HepG2 (cell line): Measurements from ENCODE around the gene DUOXA2. TPM values are rescaled to one million over a fixed set of nuclear protein-coding genes. Genes with fewer than 3 reads are reported as not detected.

Experiments
- BHLHE40 ChIP-seq: IDR thresholded peaks from 2 replicates; pipeline ENCODE4 v1.6.1; 2011; ENCODE audit warnings: low read length, improper control_type of control experiment
- CEBPB ChIP-seq: IDR thresholded peaks from 2 replicates; pipeline ENCODE4 v1.6.1; 2011; ENCODE audit warnings: low read depth, low read length, improper control_type of control experiment, borderline replicate concordance
- FOXA1 ChIP-seq, 2 experiments: fragments of 450-650 bp in 1 of 2; sonication (generic) in 1 of 2; formaldehyde crosslinking in 1 of 2; IDR thresholded peaks; 2 replicates each; pipeline versions ENCODE4 v1.4.0 to v1.6.1; 2016 to 2020; ENCODE audit warnings: missing genetic modification reagents in 1 of 2
- JARID2 ChIP-seq: sonication (generic); formaldehyde crosslinking; IDR thresholded peaks from 2 replicates; pipeline ENCODE4 v1.8.1; 2023; ENCODE audit warnings: missing genetic modification reagents, inconsistent platforms; ENCODE audit not compliant: insufficient replicate concordance
- KDM4B ChIP-seq: sonication (generic); formaldehyde crosslinking; IDR thresholded peaks from 2 replicates; pipeline ENCODE4 v1.4.0; 2020; ENCODE audit warnings: missing genetic modification reagents
- NFIC ChIP-seq: IDR thresholded peaks from 2 replicates; pipeline ENCODE4 v1.6.1; 2012; ENCODE audit warnings: mild to moderate bottlenecking, low read length, inconsistent platforms
- TEAD3 ChIP-seq: optimal IDR thresholded peaks from 2 replicates; pipeline ENCODE3; 2016; ENCODE audit warnings: borderline replicate concordance
- ZKSCAN1 ChIP-seq: fragments of 150-350 bp; IDR thresholded peaks from 2 replicates; pipeline ENCODE4 v1.6.1; 2014; ENCODE audit warnings: low read length
- ZNF331 ChIP-seq: sonication (generic); formaldehyde crosslinking; IDR thresholded peaks from 2 replicates; pipeline ENCODE4 v1.4.0; 2020; ENCODE audit warnings: missing genetic modification reagents
- ZNF468 ChIP-seq: sonication (generic); formaldehyde crosslinking; IDR thresholded peaks from 2 replicates; pipeline ENCODE4 v1.8.0; 2022; ENCODE audit warnings: mild to moderate bottlenecking, moderate library complexity, missing genetic modification reagents
- ZNF562 ChIP-seq: sonication (generic); formaldehyde crosslinking; IDR thresholded peaks from 2 replicates; pipeline ENCODE4 v1.8.0; 2022; ENCODE audit warnings: missing genetic modification reagents, borderline replicate concordance
- ZNF577 ChIP-seq: sonication (generic); formaldehyde crosslinking; IDR thresholded peaks from 2 replicates; pipeline ENCODE4 v1.4.0; 2020; ENCODE audit warnings: mild to moderate bottlenecking, low read depth, missing genetic modification reagents, borderline replicate concordance
- ZNF652 ChIP-seq: IDR thresholded peaks from 2 replicates; pipeline ENCODE4 v1.6.1; 2016; ENCODE audit warnings: low read depth, borderline replicate concordance
- ZNF672 ChIP-seq: sonication (generic); formaldehyde crosslinking; IDR thresholded peaks from 2 replicates; pipeline ENCODE4 v1.8.1; 2022; ENCODE audit warnings: missing genetic modification reagents
- polyA plus RNA-seq, 8 experiments: library from polyadenylated mRNA; depleted of rRNA in 3 of 8; stranded (reverse) in 7 of 8; unstranded in 1 of 8; fragments of >200 nt; fragmentation: Illumina TruSeq in 4 of 8; extraction: Trizol in 4 of 8; gene quantifications; 2 replicates each; pipeline versions ENCODE4 v1.2.1 to v1.2.3, GENCODE V29; 2011 to 2016; ENCODE audit warnings: low read depth in 4 of 8, missing spikeins in 1 of 8, mixed read lengths in 1 of 8; ENCODE audit not compliant: insufficient read depth in 1 of 8
- total RNA-seq, 5 experiments: library from RNA; depleted of rRNA; stranded (reverse); fragments of >200 nt; fragmentation: Illumina TruSeq; extraction: Trizol; gene quantifications; 2 replicates each; pipeline ENCODE4 v1.2.3, GENCODE V29; 2016; ENCODE audit warnings: low read depth in 1 of 5
- TF ChIP-seq, protein P1 (sequence below), 2 experiments: sonication (generic) in 1 of 2; formaldehyde crosslinking in 1 of 2; IDR thresholded peaks; 2 replicates each; pipeline versions ENCODE4 v1.6.1 to v1.9.0; 2014 to 2022; ENCODE audit warnings: antibody characterized with exemption in 1 of 2, borderline replicate concordance in 1 of 2, inconsistent platforms in 1 of 2, low read depth in 1 of 2, missing genetic modification reagents in 1 of 2
- TF ChIP-seq, protein P2 (sequence below): sonication (generic); formaldehyde crosslinking; IDR thresholded peaks from 2 replicates; pipeline ENCODE4 v1.5.0; 2020; ENCODE audit warnings: mild to moderate bottlenecking, low read depth, missing genetic modification reagents, borderline replicate concordance
- TF ChIP-seq, protein P3 (sequence below): sonication (generic); formaldehyde crosslinking; IDR thresholded peaks from 2 replicates; pipeline ENCODE4 v1.9.0; 2021; ENCODE audit warnings: mild to moderate bottlenecking, missing genetic modification reagents

The DUOXA2 gene
- total and polyA plus RNA-seq, 2 of the 13 experiments (the other 11 are each of a cell fraction or from before 2014, with no cell fraction given): 0.32 TPM; not detected in 1

DNA sequence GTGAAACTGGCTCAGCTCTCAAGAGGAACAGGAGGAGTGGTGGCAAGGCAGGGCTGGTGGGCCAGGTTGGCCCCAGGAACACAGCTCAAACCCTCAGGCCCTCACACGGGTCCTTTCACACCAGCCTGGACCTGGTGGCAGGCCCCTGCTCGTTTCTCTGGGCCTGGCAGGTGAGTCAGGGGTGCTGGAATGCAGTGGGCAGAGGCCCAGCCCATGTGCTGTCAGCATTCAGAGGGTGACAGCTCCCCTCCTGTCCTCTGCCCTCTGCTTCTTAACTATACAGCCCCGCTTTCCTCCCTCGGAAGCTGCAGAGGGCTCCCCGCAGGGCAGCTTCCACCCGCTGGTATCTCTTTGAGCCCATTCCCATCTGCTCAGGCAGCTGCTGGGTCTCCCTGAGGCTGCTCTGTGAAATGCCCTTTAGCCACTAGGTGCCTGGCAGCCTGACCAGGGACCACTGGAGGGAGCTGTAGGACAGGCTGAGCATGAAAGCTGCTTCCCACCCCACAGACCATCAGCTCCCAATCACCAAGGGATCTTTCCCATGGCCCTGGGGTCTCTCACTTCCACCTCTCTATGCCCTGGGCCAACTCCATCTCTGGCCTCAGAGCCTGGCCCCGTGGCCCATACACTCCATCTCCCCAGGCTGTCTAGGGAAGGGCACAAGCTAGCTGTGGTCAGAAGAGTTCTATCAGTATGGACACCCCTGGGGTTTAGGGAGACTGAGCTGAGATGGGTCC, 48.8 kb downstream of the DUOXA2 start (continued):
- TF ChIP-seq, protein P1, sequence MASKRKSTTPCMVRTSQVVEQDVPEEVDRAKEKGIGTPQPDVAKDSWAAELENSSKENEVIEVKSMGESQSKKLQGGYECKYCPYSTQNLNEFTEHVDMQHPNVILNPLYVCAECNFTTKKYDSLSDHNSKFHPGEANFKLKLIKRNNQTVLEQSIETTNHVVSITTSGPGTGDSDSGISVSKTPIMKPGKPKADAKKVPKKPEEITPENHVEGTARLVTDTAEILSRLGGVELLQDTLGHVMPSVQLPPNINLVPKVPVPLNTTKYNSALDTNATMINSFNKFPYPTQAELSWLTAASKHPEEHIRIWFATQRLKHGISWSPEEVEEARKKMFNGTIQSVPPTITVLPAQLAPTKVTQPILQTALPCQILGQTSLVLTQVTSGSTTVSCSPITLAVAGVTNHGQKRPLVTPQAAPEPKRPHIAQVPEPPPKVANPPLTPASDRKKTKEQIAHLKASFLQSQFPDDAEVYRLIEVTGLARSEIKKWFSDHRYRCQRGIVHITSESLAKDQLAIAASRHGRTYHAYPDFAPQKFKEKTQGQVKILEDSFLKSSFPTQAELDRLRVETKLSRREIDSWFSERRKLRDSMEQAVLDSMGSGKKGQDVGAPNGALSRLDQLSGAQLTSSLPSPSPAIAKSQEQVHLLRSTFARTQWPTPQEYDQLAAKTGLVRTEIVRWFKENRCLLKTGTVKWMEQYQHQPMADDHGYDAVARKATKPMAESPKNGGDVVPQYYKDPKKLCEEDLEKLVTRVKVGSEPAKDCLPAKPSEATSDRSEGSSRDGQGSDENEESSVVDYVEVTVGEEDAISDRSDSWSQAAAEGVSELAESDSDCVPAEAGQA (IDR thresholded peaks at IDR 0.05; ENCODE audit: low read depth): no peak
- TF ChIP-seq, protein P1 (CRISPR knock-in tag; IDR thresholded peaks at IDR 0.05; ENCODE audit: borderline replicate concordance): no peak
- TF ChIP-seq ZNF577 (CRISPR knock-in tag) (no peak), ZKSCAN1 (no peak), JARID2 (CRISPR knock-in tag) (no peak), BHLHE40 (no peak), KDM4B (CRISPR knock-in tag) (no peak), ZNF468 (no peak), TEAD3 (CRISPR knock-in tag) (peak; percentile 68), ZNF331 (CRISPR knock-in tag) (no peak; the same call in 1 of the 2 replicates), NFIC (no peak), ZNF652 (CRISPR knock-in tag) (no peak), ZNF672 (CRISPR knock-in tag) (no peak), ZNF562 (no peak), CEBPB (no peak), FOXA1 (IDR thresholded peaks at IDR 0.05) (no peak), FOXA1 (CRISPR knock-in tag; IDR thresholded peaks at IDR 0.05) (no peak)
- TF ChIP-seq, protein P2, sequence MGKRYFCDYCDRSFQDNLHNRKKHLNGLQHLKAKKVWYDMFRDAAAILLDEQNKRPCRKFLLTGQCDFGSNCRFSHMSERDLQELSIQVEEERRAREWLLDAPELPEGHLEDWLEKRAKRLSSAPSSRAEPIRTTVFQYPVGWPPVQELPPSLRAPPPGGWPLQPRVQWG: no peak
- TF ChIP-seq, protein P3, sequence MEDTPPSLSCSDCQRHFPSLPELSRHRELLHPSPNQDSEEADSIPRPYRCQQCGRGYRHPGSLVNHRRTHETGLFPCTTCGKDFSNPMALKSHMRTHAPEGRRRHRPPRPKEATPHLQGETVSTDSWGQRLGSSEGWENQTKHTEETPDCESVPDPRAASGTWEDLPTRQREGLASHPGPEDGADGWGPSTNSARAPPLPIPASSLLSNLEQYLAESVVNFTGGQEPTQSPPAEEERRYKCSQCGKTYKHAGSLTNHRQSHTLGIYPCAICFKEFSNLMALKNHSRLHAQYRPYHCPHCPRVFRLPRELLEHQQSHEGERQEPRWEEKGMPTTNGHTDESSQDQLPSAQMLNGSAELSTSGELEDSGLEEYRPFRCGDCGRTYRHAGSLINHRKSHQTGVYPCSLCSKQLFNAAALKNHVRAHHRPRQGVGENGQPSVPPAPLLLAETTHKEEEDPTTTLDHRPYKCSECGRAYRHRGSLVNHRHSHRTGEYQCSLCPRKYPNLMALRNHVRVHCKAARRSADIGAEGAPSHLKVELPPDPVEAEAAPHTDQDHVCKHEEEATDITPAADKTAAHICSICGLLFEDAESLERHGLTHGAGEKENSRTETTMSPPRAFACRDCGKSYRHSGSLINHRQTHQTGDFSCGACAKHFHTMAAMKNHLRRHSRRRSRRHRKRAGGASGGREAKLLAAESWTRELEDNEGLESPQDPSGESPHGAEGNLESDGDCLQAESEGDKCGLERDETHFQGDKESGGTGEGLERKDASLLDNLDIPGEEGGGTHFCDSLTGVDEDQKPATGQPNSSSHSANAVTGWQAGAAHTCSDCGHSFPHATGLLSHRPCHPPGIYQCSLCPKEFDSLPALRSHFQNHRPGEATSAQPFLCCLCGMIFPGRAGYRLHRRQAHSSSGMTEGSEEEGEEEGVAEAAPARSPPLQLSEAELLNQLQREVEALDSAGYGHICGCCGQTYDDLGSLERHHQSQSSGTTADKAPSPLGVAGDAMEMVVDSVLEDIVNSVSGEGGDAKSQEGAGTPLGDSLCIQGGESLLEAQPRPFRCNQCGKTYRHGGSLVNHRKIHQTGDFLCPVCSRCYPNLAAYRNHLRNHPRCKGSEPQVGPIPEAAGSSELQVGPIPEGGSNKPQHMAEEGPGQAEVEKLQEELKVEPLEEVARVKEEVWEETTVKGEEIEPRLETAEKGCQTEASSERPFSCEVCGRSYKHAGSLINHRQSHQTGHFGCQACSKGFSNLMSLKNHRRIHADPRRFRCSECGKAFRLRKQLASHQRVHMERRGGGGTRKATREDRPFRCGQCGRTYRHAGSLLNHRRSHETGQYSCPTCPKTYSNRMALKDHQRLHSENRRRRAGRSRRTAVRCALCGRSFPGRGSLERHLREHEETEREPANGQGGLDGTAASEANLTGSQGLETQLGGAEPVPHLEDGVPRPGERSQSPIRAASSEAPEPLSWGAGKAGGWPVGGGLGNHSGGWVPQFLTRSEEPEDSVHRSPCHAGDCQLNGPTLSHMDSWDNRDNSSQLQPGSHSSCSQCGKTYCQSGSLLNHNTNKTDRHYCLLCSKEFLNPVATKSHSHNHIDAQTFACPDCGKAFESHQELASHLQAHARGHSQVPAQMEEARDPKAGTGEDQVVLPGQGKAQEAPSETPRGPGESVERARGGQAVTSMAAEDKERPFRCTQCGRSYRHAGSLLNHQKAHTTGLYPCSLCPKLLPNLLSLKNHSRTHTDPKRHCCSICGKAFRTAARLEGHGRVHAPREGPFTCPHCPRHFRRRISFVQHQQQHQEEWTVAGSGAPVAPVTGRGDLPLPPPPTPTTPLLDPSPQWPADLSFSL (CRISPR knock-in tag): no peak
